Testis (tissue), 2 donors: ENCODE results near the gene RNF19B.

Experiments
- CTCF ChIP-seq, 3 experiments: fragments of 450-650 bp in 2 of 3; fragments of 200-600 bp in 1 of 3; sonication (generic) in 1 of 3; IDR thresholded peaks; one replicate each; pipeline ENCODE4 v1.5.1; 2016 to 2019; ENCODE audit warnings: antibody characterized with exemption in 3 of 3, mild to moderate bottlenecking in 2 of 3, moderate library complexity in 1 of 3
- POLR2A ChIP-seq: fragments of 450-650 bp; IDR thresholded peaks from one replicate; pipeline ENCODE4 v1.6.1; 2017; ENCODE audit warnings: antibody characterized with exemption, mild to moderate bottlenecking, moderate library complexity

GRCh38 chr1:32937061-32937460, 27.5 kb downstream of the RNF19B start:
- no peak for TF ChIP-seq CTCF (IDR thresholded peaks at IDR 0.05)
- TF ChIP-seq POLR2A: no peak
